Fibroblast of pulmonary artery (primary cell): ENCODE results near the gene UBE2Q2.

Experiments
- DNase-seq: peaks from one replicate; pipeline ENCODE4 v3.0.0-alpha.2; 2010; ENCODE audit warnings: low read depth
- H3K4me3 ChIP-seq: replicated peaks from 2 replicates; pipeline ENCODE4 v1.5.1; 2011; ENCODE audit warnings: low read depth, mild to moderate bottlenecking, control low read depth, low read length, moderate library complexity
- CTCF ChIP-seq: IDR thresholded peaks from 2 replicates; pipeline ENCODE4 v1.5.1; 2011; ENCODE audit warnings: mild to moderate bottlenecking, control low read depth, low read length, inconsistent platforms; ENCODE audit errors: missing control alignments

UBE2Q2 gene

GRCh38 chr15:75943713-75944215 lies 100.5 kb downstream of the UBE2Q2 start:
- DNase-seq = no peak

GRCh38 chr15:75945953-75946352 lies 102.7 kb downstream of the UBE2Q2 start:
- TF ChIP-seq CTCF = no peak
- no peak overlapping the region for H3K4me3 ChIP-seq
- DNase-seq = peak; percentile 45

More at GRCh38 chr15:75943713-75944215, 100.5 kb downstream of the UBE2Q2 start:
- TF ChIP-seq CTCF = no peak
- no peak overlapping the region for H3K4me3 ChIP-seq

GRCh38 chr15:75947092-75947491 lies 103.8 kb downstream of the UBE2Q2 start:
- H3K4me3 ChIP-seq = no peak overlapping the region
- peak; percentile 33 for DNase-seq
- no peak for TF ChIP-seq CTCF

GRCh38 chr15:75948761-75949296 lies 105.6 kb downstream of the UBE2Q2 start:
- no peak for TF ChIP-seq CTCF
- no peak overlapping the region for H3K4me3 ChIP-seq
- no peak for DNase-seq
